Nephron (organoid): ENCODE measurements around the gene KDM1A.
"Not testable (repeated sequence)": the region's sequence is repeated elsewhere in the genome, so short reads cannot be mapped to it uniquely, and the experiment has no call there.

ENCODE experiments used
- H3K27ac Mint-ChIP-seq, 3 experiments: 2 replicates each; pipeline ENCODE4 v1.8.0; 2020; ENCODE audit warnings: mixed read lengths in 3 of 3, mild to moderate bottlenecking in 2 of 3, moderate library complexity in 1 of 3
- H3K27me3 Mint-ChIP-seq: 2 replicates; pipeline ENCODE4 v1.8.0; 2021; ENCODE audit warnings: low read depth, mild to moderate bottlenecking, moderate library complexity, mixed read lengths
- H3K36me3 Mint-ChIP-seq: 2 replicates; pipeline ENCODE4 v1.8.0; 2020; ENCODE audit warnings: low read depth, mixed read lengths
- H3K4me1 Mint-ChIP-seq: 2 replicates; pipeline ENCODE4 v1.8.0; 2020; ENCODE audit warnings: mixed read lengths
- H3K4me3 Mint-ChIP-seq, 3 experiments: 2 replicates each; pipeline ENCODE4 v1.8.0; 2020; ENCODE audit warnings: mild to moderate bottlenecking in 3 of 3, mixed read lengths in 3 of 3, moderate library complexity in 2 of 3
- H3K9me3 Mint-ChIP-seq: 2 replicates; pipeline ENCODE4 v1.8.0; 2020; ENCODE audit warnings: mixed read lengths
- CTCF ChIP-seq, 3 experiments: fragments of 200-600 bp; sonication (generic); IDR thresholded peaks; one replicate each; pipeline ENCODE4 v1.5.0; 2021; ENCODE audit warnings: antibody characterized with exemption in 3 of 3; ENCODE audit not compliant: unreplicated experiment in 3 of 3

Gene KDM1A

GRCh38 chr1:22995774-22996173 lies 23.5 kb upstream of the KDM1A start:
- no peaks in the 10 kb centered on the region for H3K27me3 Mint-ChIP-seq
- peaks cover 17% of the 10 kb centered on the region for H3K9me3 Mint-ChIP-seq
- no peak overlapping the region for H3K4me3 Mint-ChIP-seq
- H3K27ac Mint-ChIP-seq: no peak overlapping the region
- H3K4me1 Mint-ChIP-seq: no peaks in the 10 kb centered on the region
- TF ChIP-seq CTCF (IDR thresholded peaks at IDR 0.05; ENCODE audit: unreplicated experiment in 3 of 3): no peak
- peaks cover 3% of the 10 kb centered on the region for H3K36me3 Mint-ChIP-seq

GRCh38 chr1:22997528-22997927 lies 21.7 kb upstream of the KDM1A start:
- H3K9me3 Mint-ChIP-seq: peaks cover 17% of the 10 kb centered on the region
- not testable (repeated sequence) for H3K27me3 Mint-ChIP-seq, H3K27ac Mint-ChIP-seq, H3K4me1 Mint-ChIP-seq, H3K36me3 Mint-ChIP-seq, H3K4me3 Mint-ChIP-seq

GRCh38 chr1:23000133-23000532 lies 19.1 kb upstream of the KDM1A start:
- H3K9me3 Mint-ChIP-seq, H3K36me3 Mint-ChIP-seq, H3K27me3 Mint-ChIP-seq, H3K27ac Mint-ChIP-seq, H3K4me3 Mint-ChIP-seq, H3K4me1 Mint-ChIP-seq: not testable (repeated sequence)

- not testable (repeated sequence) for H3K4me3 Mint-ChIP-seq, H3K27ac Mint-ChIP-seq, H3K36me3 Mint-ChIP-seq, H3K4me1 Mint-ChIP-seq, H3K27me3 Mint-ChIP-seq, H3K9me3 Mint-ChIP-seq
Measured at GRCh38 chr1:23002218-23002617, 17.1 kb upstream of the KDM1A start.

GRCh38 chr1:23004112-23004511 lies 15.2 kb upstream of the KDM1A start:
- Mint-ChIP-seq H3K27me3 (peaks cover 5% of the 10 kb centered on the region), H3K9me3 (no peaks in the 10 kb centered on the region), H3K27ac (no peak overlapping the region), H3K4me1 (no peaks in the 10 kb centered on the region), H3K36me3 (no peaks in the 10 kb centered on the region), H3K4me3 (no peak overlapping the region)
- TF ChIP-seq CTCF (IDR thresholded peaks at IDR 0.05; ENCODE audit: unreplicated experiment in 3 of 3): no peak

- H3K36me3 Mint-ChIP-seq: not testable (repeated sequence)
Measured at GRCh38 chr1:23004769-23005168, 14.5 kb upstream of the KDM1A start.

GRCh38 chr1:23007106-23007505 lies 12.2 kb upstream of the KDM1A start:
- H3K4me3 Mint-ChIP-seq: no peak overlapping the region
- H3K36me3 Mint-ChIP-seq: no peaks in the 10 kb centered on the region
- TF ChIP-seq CTCF (IDR thresholded peaks at IDR 0.05; ENCODE audit: unreplicated experiment in 3 of 3): no peak
- H3K4me1 Mint-ChIP-seq: no peaks in the 10 kb centered on the region
- H3K9me3 Mint-ChIP-seq: no peaks in the 10 kb centered on the region
- H3K27me3 Mint-ChIP-seq: peaks cover 9% of the 10 kb centered on the region
- H3K27ac Mint-ChIP-seq: no peak overlapping the region

More at GRCh38 chr1:23004769-23005168, 14.5 kb upstream of the KDM1A start:
- H3K27ac Mint-ChIP-seq, H3K27me3 Mint-ChIP-seq, H3K4me1 Mint-ChIP-seq, H3K4me3 Mint-ChIP-seq, H3K9me3 Mint-ChIP-seq: not testable (repeated sequence)

GRCh38 chr1:23008901-23009300 lies 10.4 kb upstream of the KDM1A start:
- H3K9me3 Mint-ChIP-seq: no peaks in the 10 kb centered on the region

GRCh38 chr1:23010025-23010424 lies 9.2 kb upstream of the KDM1A start:
- not testable (repeated sequence) for H3K4me3 Mint-ChIP-seq, H3K4me1 Mint-ChIP-seq, H3K27me3 Mint-ChIP-seq, H3K9me3 Mint-ChIP-seq, H3K27ac Mint-ChIP-seq, H3K36me3 Mint-ChIP-seq

More at GRCh38 chr1:23008901-23009300, 10.4 kb upstream of the KDM1A start:
- no peak for TF ChIP-seq CTCF (IDR thresholded peaks at IDR 0.05; ENCODE audit: unreplicated experiment in 3 of 3)
- H3K36me3 Mint-ChIP-seq: no peaks in the 10 kb centered on the region
- H3K27me3 Mint-ChIP-seq: peaks cover 7% of the 10 kb centered on the region
- H3K27ac Mint-ChIP-seq: no peak overlapping the region
- no peak overlapping the region for H3K4me3 Mint-ChIP-seq
- H3K4me1 Mint-ChIP-seq: no peaks in the 10 kb centered on the region
